Measurements from ENCODE around the gene DGKG.

The DGKG gene

DNA sequence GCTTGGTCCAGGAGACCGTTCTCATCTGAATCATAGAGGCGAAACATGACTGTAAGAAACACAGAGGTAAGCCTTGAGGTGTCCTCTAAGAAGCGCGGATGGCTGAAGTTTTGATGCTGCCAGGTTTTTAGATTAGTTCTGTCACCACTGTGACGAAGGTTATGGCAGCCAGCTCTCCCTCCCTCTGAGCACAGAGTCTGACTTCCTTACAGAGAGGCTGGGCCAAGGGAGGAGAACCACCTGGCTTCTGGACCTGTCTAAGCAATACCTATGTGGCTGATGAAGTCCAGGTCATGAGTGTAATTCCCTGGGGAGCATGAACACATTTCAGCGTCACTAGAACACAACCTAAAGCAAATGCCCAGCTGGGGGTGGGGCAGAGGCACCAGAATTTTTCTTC, 77.4 kb downstream of the DGKG start:
- TF ChIP-seq, protein P1, sequence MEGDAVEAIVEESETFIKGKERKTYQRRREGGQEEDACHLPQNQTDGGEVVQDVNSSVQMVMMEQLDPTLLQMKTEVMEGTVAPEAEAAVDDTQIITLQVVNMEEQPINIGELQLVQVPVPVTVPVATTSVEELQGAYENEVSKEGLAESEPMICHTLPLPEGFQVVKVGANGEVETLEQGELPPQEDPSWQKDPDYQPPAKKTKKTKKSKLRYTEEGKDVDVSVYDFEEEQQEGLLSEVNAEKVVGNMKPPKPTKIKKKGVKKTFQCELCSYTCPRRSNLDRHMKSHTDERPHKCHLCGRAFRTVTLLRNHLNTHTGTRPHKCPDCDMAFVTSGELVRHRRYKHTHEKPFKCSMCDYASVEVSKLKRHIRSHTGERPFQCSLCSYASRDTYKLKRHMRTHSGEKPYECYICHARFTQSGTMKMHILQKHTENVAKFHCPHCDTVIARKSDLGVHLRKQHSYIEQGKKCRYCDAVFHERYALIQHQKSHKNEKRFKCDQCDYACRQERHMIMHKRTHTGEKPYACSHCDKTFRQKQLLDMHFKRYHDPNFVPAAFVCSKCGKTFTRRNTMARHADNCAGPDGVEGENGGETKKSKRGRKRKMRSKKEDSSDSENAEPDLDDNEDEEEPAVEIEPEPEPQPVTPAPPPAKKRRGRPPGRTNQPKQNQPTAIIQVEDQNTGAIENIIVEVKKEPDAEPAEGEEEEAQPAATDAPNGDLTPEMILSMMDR (IDR thresholded peaks at IDR 0.05; ENCODE audit: borderline replicate concordance, control extremely low read depth, extremely low read depth, insufficient read depth, missing control alignments), result no peak
- DNase-seq (ENCODE audit: low spot score), result no peak
- in situ Hi-C loops (cut with MboI; ENCODE audit: low sequenced_read_pairs, unreplicated experiment), result no loop called here

DNA sequence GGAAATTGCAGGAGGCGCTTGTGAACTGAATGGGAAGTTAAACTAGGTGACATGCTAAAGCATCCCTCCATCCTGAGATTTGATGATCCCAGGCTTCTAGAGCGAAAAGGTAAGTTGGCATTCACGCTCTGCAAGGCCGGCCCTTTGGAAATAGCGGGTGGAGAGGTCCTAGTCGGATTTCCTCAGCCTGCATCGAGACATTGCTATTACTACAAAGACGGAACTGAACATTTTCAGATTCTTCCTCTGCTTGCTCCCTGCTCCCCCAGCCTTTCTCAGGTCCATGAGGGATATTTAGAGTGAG, 77.7 kb downstream of the DGKG start:
- TF ChIP-seq, protein P1 (IDR thresholded peaks at IDR 0.05; ENCODE audit: borderline replicate concordance, control extremely low read depth, extremely low read depth, insufficient read depth, missing control alignments), result no peak
- DNase-seq (ENCODE audit: low spot score), result no peak
- in situ Hi-C loops (cut with MboI; ENCODE audit: low sequenced_read_pairs, unreplicated experiment), result no loop called here

DNA sequence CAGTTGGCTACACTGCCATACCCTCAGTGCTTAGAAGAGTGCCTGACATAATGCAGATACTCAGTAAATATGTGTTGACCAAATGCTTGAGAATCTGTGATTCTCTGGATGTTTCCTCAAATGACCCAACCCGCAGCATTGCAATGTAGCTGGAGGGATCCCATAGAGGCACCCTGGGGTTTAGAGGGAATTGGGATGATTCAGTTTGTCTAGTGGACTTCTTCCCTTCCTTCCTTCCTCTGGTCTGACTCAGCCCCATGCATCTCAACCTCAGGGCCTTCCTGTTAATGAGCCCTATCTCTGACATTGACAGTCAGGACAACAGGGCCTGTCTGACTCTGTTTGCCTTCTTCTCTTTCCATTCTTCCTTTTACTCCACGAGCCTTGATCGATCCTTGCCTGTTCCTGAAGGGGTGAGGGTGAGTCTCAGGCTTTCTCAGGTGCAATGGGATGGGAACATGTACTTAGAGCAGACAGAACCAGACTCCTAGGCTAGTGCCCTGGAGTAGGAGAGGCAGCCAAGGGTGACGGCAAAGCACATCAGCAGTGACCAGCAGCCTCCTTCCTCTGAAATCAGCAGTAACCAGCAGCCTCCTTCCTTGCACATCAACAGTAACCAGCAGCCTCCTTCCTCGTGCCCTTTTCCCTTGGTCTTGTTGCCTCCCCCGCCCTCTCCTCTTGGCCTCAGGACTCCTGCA, 78.2 kb downstream of the DGKG start:
- no peak for DNase-seq (ENCODE audit: low spot score)
- in situ Hi-C loops (cut with MboI; ENCODE audit: low sequenced_read_pairs, unreplicated experiment), result no loop called here
- TF ChIP-seq, protein P1 (IDR thresholded peaks at IDR 0.05; ENCODE audit: borderline replicate concordance, control extremely low read depth, extremely low read depth, insufficient read depth, missing control alignments), result no peak

DNA sequence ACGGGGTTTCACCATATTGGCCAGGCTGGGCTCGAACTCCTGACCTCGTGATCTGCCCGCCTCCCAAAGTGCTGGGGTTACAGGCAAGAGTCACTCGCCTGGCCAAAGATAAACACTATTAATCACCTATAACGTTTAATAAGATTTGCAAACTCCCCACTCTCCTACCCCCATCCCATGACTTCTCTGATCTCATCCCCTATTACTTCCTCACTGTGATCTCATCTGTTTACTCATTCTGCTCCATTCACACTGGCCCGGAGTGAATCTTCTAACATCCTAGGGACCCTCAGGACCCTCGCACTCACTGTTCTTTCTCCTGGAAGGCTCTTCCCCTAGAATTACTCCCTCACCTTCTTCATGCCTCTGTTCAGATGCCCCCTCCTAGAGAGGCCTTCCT, 78.9 kb downstream of the DGKG start:
- in situ Hi-C loops (cut with MboI; ENCODE audit: low sequenced_read_pairs, unreplicated experiment), result no loop called here
- no peak for DNase-seq (ENCODE audit: low spot score)
- TF ChIP-seq, protein P1 (IDR thresholded peaks at IDR 0.05; ENCODE audit: borderline replicate concordance, control extremely low read depth, extremely low read depth, insufficient read depth, missing control alignments), result no peak

DNA sequence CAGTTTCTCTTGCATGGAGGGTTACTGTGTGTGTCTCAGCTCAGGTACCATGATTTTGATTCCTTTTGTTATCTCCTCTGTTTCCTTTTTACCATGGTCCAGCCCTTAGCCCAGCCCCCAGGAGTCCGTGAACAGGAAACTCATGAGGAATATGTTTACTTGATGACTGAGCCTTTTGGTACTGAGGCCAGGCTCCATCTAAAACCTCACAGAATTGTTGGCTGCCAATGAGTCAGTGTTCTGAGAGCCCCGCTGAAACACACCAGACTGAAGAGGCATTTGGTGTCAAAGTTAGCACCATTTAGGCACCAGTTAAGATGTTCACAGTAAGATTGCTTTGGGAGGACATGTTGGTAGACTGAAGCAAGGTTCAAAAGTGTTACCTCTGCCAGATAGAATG, 80.9 kb downstream of the DGKG start:
- TF ChIP-seq, protein P1 (IDR thresholded peaks at IDR 0.05; ENCODE audit: borderline replicate concordance, control extremely low read depth, extremely low read depth, insufficient read depth, missing control alignments), result no peak
- in situ Hi-C loops (cut with MboI; ENCODE audit: low sequenced_read_pairs, unreplicated experiment), result no loop called here
- DNase-seq (ENCODE audit: low spot score), result no peak

DNA sequence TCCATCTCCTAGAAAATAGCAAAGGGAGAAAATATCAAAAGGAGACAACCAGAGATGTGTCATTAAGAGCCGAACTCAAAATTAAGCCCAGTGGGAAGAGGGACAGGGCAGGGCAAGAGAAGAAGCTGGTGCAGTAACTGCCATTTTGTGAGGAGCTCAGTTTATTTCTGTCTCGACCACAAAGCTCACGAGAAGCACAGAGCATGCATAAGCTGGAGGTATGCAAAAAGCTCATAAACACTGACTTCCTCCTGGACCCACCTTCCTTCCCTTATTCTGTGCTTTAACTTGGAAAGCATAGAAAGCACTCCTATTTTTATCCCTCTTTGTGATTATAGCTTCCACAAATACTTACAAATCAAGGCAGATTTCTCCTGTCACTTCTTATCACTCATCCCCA, 81.3 kb downstream of the DGKG start:
- no peak for DNase-seq (ENCODE audit: low spot score)
- TF ChIP-seq, protein P1 (IDR thresholded peaks at IDR 0.05; ENCODE audit: borderline replicate concordance, control extremely low read depth, extremely low read depth, insufficient read depth, missing control alignments), result no peak
- in situ Hi-C loops (cut with MboI; ENCODE audit: low sequenced_read_pairs, unreplicated experiment), result no loop called here

Data from GM13976 (cell line).